Inflammatory macrophage treated with lipopolysaccharide for 1 hour (primary cell): ENCODE data around the gene IL1RN.

Source experiments
- DNase-seq, 2 donors: peaks; one replicate each; pipeline ENCODE4 v3.0.0-alpha.2; 2020 to 2022

IL1RN gene

DNA sequence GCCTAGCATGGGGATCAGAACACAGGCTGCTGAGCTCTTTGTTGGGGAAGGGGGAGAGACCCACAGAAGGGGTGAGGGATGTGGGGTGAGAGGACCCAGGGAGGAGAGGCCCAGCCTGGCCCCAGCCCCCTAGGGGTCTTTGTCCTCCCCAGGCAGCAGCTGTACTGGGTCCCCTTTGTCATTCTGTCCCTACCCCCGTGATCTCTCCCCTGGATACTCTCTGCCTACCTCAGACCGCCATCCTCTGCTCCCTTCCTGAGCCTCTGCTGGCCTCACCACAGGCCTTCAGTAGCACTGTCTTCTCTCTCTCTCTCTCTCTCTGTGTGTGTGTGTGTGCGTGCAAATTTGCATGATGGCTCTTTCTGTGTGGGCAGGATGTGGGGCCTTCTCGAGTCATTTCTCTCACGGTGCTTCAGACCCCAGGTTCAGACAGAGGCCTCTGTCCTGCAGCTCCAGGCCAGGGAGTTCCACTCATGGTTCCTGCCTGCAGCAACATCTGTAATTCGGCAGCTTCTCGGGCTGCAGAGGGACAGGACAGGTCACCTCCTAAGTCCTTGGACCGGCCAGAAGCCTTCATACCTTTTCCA, 47.7 kb downstream of the IL1RN start:
- peak in 1 of 2 donors; percentile 20 for DNase-seq

DNA sequence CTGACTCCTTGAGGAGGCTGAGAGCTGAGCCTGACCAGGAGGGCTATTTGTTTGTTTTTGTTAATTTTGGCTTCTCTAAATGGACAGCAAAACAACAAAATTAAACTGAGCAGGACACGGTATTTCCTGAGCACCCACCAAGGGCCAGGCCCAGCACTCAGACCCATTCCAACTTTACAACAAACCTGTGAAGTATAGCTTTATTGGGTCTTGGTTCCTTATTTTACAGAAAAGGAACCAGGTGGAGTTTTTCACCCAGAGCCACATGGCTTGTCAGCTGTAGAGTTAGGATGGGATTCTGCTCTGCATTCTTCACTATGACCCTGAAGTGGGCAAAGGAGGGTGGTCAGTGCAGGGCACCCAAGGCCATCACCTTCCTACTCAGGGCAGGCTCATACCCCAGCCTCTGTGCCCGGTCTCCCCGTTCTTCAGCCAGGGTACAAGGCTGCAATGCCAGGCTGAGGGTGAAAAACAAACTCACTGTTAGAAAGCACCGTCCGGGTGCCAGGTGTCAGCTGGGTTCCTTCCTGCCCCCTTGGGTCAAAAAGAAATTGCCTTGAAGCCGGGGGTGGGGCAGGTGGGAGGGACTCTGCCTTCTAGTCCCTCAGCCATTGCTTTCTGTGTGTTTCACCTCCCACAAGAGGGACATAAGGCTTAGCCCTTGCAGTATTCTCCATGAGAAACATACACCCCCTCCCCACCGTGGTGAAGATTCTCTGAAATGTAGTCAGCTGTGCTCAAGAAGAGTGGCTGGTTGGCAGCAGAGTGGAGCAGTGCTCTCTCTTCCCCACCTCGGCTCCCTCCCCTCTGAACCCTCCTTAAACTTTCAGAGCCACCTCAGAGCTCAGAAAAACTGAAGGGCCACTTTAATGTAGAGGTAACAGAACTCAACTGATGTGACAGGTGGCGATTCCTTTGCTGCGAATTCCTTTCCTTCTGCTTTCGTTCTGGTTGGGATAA, 48.6 kb downstream of the IL1RN start:
- no peak for DNase-seq

DNA sequence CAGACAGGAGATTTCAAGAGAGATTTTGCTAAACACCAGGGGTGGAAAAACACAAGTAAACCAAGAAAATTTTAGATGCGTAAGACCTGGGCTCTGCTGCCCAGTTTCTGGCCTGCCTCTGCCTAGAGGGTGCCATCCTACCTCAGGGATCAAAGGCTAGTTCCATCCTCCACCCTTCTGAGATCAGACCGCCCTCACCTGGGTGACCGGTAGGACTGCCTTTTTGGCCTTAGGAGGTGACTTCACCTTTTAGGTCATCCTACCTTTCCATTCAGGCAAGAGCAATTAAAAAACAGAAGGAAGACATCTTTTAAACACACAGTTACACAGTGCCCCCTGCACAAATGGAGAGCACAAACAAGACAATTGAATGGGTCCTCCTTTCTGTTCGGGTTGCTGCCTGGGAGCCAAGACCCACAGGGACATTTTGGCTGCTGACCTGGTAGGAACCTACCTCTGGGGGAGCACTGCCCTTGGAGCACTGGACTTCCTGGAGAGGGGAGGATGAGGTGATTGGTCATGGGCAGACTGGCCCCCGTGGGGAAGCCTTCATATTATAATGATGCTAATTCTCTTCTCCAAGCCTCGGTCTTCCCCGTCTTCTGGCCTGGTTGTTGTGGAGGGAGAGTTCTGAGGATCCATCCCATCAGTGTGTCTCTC, 49.4 kb downstream of the IL1RN start:
- DNase-seq: no peak

DNA sequence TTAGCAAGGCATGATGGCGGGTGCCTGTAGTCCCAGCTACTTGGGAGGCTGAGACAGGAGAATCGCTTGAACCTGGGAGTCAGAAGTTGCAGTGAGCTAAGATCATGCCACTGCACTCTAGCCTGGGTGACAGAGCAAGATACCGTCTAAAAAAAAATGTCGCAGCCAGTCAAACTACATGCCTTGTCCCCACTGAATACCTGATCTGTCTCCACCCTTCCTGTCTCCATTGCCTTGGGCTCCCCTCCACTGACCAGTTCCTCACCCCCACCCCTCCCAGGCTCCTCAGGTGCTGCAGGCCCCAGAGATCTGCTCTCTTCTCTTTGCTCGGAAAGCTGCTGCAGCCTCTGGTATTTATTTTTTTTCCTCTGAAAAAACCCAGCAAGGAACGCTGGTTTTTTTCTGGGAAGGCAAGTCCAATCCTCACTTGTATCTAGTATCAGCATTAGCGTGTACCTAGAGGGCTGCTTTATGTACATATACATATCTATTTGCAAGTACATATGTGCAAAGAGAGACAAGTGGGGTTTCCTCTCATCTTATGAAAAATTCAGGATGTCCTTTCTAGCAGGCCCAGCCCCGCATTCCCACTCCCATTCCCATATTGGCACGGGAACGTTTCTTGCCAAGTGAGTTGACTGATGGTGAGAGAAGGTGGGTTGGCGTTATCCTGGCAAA, 50.8 kb downstream of the IL1RN start:
- no peak for DNase-seq

DNA sequence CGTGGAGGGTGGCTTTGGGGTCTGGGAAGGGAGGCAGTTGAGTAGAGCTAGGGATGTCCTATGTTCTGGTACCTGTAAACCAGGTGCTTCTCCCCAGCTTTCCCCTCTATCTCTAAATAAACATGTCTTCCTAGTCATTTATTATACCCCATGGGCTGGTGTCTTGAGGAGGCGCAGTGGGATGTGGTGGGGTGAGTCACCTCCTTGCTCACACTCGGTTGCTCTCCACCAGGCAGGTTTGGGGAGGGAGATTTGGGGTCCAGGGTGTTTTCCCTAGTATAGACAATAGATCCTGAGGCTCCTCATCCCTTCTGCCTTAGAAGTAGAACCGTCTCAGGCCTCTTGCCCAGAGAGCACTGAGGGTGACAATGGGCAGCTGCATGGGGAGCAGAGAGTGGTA, 51.5 kb downstream of the IL1RN start:
- DNase-seq: no peak

DNA sequence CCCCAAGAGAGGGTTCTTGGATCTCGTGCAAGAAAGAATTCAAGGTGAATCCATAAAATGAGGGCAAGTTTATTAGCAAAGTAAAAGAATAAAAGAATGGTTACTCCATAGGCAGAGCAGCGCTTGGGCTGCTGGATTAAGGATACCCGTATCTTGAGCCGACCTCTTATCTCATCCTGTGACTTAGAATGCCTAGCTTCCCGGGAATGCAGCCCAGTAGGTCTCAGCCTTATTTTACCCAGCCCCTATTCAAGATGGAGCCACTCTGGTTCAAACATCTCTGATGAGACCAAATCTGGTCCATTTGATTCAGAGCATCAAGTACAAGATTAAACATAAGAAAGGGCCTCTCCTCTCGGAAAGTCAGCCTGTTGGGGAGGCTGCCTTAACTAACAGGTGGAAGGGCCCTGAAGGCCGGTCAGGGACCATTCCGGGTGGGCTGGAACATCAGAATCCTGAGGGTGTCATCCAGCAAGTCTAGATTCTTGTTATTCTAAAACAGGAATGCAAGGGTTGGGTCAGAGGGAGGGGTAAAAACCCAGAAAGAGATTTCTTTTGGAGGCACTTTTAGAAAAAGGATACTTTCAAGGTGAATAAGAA, 52.1 kb downstream of the IL1RN start:
- DNase-seq: no peak

DNA sequence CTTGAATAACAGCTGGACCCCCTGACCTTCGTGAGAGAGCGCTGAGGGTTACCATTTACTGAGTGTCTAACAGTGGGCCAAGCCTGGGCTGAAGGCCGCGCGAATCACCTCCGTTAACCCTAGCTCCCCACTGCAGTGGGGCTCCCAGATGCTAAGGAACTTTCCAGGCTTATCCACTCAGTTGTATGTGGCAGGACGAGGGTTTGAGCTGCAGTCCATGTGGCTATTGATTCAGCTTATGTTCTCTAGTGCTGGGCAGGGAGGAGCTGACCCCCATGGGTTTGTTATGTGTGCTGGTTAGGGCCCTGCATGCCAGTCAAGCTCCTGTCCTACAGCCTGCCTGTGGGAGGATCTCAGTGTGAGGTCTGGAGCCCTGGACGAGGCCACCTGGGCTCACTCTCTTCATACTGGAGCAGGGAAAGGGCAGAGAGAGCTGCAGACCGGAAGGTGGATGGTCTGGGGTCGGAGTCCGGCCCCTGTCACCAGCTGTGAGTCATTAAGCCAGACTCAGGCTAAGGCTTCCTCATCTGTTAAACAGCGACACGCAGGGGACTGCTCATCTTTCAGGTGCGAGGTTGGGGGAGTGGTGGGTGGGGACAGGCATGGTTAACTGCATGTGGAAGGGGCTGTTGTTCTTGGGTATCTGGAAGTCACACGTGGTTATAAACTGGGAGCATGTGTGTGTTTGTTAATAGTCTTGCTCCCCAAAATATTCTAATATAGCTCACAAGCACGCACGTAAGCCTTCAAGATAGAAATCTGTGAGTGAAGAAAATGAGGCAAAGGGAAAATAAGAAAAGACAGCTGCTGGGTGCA, 52.9 kb downstream of the IL1RN start:
- DNase-seq: no peak

DNA sequence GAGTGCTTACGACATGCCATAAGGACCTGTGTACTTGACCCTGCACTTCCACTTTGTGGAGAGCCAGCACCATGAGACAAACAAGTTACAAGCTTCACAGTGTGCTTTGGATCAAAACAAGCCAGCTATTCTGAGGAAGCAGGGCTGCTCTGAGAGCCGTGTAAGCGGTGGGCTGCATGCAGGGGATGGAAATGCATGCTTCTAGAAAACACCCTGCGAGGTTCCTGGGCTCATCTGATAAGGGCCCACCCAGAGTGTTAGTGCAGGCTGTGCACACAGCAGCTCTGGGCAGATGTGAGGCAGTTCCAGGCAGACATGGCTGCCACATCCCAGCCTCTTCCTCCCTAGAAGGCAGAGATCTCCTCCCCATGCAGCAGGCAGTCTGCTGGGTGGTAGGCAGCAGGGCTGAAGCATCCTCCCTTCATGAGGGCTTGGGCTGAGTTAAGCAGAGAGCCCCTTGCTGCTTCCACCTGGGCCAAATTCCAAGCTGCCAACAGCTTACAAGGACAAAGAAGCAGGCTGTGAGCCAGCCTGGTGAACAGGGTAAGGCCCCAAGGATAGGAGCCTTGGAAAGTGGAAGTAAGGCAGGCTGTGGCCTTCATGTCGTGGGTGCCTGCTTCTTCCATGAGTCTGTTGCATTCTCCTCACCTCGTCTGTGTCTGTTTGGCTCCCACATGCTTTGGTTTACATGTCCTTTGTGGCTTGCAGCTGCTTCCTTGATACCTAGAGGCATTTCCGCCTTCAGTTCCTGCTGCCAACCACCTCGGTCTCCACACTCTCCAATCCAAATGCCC, 54.1 kb downstream of the IL1RN start:
- peak in 1 of 2 donors; percentile 23 for DNase-seq

DNA sequence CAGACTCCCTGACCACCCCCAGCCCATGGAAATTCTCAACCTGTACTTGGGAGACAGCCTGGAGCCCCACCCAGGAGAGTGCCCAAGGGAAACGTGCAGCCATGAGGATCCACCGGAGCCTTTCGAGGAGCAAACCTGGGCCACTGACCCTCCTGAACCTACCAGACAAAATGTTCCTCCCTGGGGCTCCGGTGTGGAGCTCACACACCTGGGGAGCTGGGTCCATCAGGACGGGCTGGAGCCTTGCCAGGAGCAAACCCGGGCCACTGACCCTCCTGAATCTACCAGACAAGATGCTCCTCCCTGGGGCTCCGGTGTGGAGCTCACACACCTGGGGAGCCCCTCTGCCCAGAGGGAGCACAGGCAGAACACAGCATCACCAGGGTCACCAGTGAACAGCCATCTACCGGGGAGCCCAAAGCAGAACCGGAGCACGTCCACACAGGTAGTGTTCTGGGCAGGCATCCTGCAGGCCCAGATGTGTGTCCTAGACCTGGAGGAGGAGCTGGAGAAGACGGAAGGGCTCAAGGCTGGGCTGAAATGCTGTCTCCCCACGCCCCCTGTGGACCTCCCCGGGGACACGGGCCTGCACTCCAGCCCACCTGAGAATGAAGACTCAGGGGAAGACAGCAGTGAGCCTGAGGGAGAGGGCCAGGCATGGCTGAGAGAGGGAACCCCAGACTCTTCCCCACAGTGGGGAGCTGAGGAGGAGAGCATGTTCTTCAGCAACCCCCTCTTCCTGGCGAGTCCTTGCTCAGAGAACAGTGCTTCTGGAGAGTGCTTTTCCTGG, 55.3 kb downstream of the IL1RN start:
- no peak for DNase-seq

DNA sequence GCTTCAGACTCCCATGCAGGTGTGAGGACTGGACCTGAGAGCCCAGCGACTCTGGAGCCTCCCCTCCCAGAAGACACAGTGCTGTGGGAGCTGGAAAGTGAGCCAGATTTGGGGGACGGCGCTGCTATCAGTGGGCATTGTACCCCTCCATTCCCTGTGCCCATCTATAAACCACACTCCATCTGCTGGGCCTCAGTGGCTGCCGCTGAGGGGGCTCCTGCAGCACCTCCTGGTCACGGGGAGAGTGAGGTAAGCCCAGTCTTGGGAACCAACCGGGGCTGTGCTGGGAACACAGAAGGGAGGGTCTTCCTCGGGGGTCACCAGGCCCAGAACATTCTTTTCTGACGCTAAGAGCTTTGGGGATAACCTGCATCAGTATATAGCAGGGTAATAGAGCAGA, 55.9 kb downstream of the IL1RN start:
- no peak for DNase-seq
